HG03066 (cell line): ENCODE results near the gene PTPRU.

Experiments used
- ATAC-seq: cut with Tn5 transposase; IDR thresholded peaks from one replicate; pipeline ENCODE4 v1.9.1; 2021; ENCODE audit warnings: low read depth; ENCODE audit not compliant: unreplicated experiment

Gene PTPRU

GRCh38 chr1:29259802-29260441 is 23.6 kb downstream of the PTPRU start:
- ATAC-seq = no peak

GRCh38 chr1:29260531-29260930 is 24.2 kb downstream of the PTPRU start:
- ATAC-seq = no peak

- no peak for ATAC-seq
These were observed 28.6 kb downstream of the PTPRU start for GRCh38 chr1:29264773-29265389.

- ATAC-seq = no peak
These were observed 30.6 kb downstream of the PTPRU start for GRCh38 chr1:29266912-29267311.

GRCh38 chr1:29267321-29268070 is 31.2 kb downstream of the PTPRU start:
- no peak for ATAC-seq

- no peak for ATAC-seq
These were observed 33.1 kb downstream of the PTPRU start for GRCh38 chr1:29269382-29269781.

- no peak for ATAC-seq
These were observed 34.7 kb downstream of the PTPRU start for GRCh38 chr1:29270929-29271521.

- no peak for ATAC-seq
These were observed 35.4 kb downstream of the PTPRU start for GRCh38 chr1:29271724-29272123.

GRCh38 chr1:29272147-29272907 is 36.0 kb downstream of the PTPRU start:
- ATAC-seq = no peak

- ATAC-seq = no peak
These were observed 39.1 kb downstream of the PTPRU start for GRCh38 chr1:29275435-29275834.

- ATAC-seq = no peak
These were observed 41.8 kb downstream of the PTPRU start for GRCh38 chr1:29278124-29278523.

- no peak for ATAC-seq
These were observed 43.1 kb downstream of the PTPRU start for GRCh38 chr1:29279406-29279805.

GRCh38 chr1:29279951-29280391 is 43.6 kb downstream of the PTPRU start:
- no peak for ATAC-seq

- no peak for ATAC-seq
These were observed 44.2 kb downstream of the PTPRU start for GRCh38 chr1:29280409-29281131.

- no peak for ATAC-seq
These were observed 45.2 kb downstream of the PTPRU start for GRCh38 chr1:29281571-29281970.

- ATAC-seq = no peak
These were observed 46.0 kb downstream of the PTPRU start for GRCh38 chr1:29282135-29282923.

- ATAC-seq = no peak
These were observed 46.8 kb downstream of the PTPRU start for GRCh38 chr1:29282924-29283803.

- no peak for ATAC-seq
These were observed 47.5 kb downstream of the PTPRU start for GRCh38 chr1:29283804-29284195.
